ENCODE measurements around the gene SELENOH.

SELENOH gene

GRCh38 chr11:57762235-57762861, 21.1 kb downstream of the SELENOH start:
- no peak for TF ChIP-seq CTCF (IDR thresholded peaks at IDR 0.05; ENCODE audit: low read depth, low read length, missing control alignments)
- peak overlapping the region; percentile 70 for H3K4me3 ChIP-seq (replicated peaks; ENCODE audit: low read depth, low read length)
- no peak for DNase-seq (ENCODE audit: extremely low read depth, low read depth)

DNA sequence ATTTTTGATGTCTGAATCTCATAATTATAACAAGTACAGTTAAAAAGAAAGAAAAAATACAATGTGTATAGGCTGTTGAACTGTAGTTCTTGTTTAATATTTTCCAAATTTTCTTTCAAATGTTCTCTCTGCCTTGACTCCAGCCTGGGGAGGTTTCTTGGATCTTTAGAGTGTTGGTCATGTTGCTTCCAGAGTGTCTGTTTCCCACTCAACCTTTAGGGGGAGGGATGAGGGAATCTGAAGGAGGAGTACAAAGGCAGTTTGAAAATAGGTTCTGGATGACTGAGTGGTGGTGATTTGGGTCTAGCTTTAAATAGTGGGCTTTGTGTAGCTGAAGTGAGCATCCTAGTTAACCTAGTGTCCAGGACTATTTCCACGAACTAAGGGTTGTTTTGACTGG, 22.3 kb downstream of the SELENOH start:
- peak overlapping the region; percentile 70 for H3K4me3 ChIP-seq (replicated peaks; ENCODE audit: low read depth, low read length)
- TF ChIP-seq CTCF (IDR thresholded peaks at IDR 0.05; ENCODE audit: low read depth, low read length, missing control alignments), result peak; percentile 26
- no peak for DNase-seq (ENCODE audit: extremely low read depth, low read depth)

- H3K4me3 ChIP-seq (replicated peaks; ENCODE audit: low read depth, low read length), result peak overlapping the region; percentile 70
- no peak for DNase-seq (ENCODE audit: extremely low read depth, low read depth)
- no peak for TF ChIP-seq CTCF (IDR thresholded peaks at IDR 0.05; ENCODE audit: low read depth, low read length, missing control alignments)
These were observed 22.7 kb downstream of the SELENOH start for GRCh38 chr11:57764021-57764420.

GRCh38 chr11:57764566-57764965, 23.3 kb downstream of the SELENOH start:
- peak overlapping the region; percentile 70 for H3K4me3 ChIP-seq (replicated peaks; ENCODE audit: low read depth, low read length)
- no peak for DNase-seq (ENCODE audit: extremely low read depth, low read depth)
- TF ChIP-seq CTCF (IDR thresholded peaks at IDR 0.05; ENCODE audit: low read depth, low read length, missing control alignments), result no peak

GRCh38 chr11:57764972-57765371, 23.7 kb downstream of the SELENOH start:
- no peak for DNase-seq (ENCODE audit: extremely low read depth, low read depth)
- H3K4me3 ChIP-seq (replicated peaks; ENCODE audit: low read depth, low read length), result peak overlapping the region; percentile 70

GRCh38 chr11:57770793-57771192, 29.5 kb downstream of the SELENOH start:
- DNase-seq (ENCODE audit: extremely low read depth, low read depth), result no peak
- no peak for TF ChIP-seq CTCF (IDR thresholded peaks at IDR 0.05; ENCODE audit: low read depth, low read length, missing control alignments)
- H3K4me3 ChIP-seq (replicated peaks; ENCODE audit: low read depth, low read length), result no peak overlapping the region

More at GRCh38 chr11:57764972-57765371, 23.7 kb downstream of the SELENOH start:
- no peak for TF ChIP-seq CTCF (IDR thresholded peaks at IDR 0.05; ENCODE audit: low read depth, low read length, missing control alignments)

GRCh38 chr11:57771365-57771764, 30.1 kb downstream of the SELENOH start:
- no peak overlapping the region for H3K4me3 ChIP-seq (replicated peaks; ENCODE audit: low read depth, low read length)
- DNase-seq (ENCODE audit: extremely low read depth, low read depth), result no peak
- no peak for TF ChIP-seq CTCF (IDR thresholded peaks at IDR 0.05; ENCODE audit: low read depth, low read length, missing control alignments)
